WTC11 (cell line): ENCODE measurements around the gene SGMS1. TPM values are rescaled to one million over a fixed set of nuclear protein-coding genes. Genes with fewer than 3 reads are reported as not detected.

Source experiments
- ATAC-seq: fragments of 200-7000 bp; cut with Tn5 transposase; 2 replicates; pipeline ENCODE4 v1.10.0; 2021; ENCODE audit warnings: mild to moderate bottlenecking, moderate library complexity
- CTCF ChIA-PET: fragments of 300-600 bp; sonication (Branson Sonifier 250); formaldehyde crosslinking; loops from one replicate; lab custom pipeline; 2021; ENCODE audit warnings: antibody characterized with exemption; lab: Charles Lee
- POLR2A ChIA-PET: fragments of 350-600 bp; sonication (Branson Sonifier 250); formaldehyde crosslinking; loops from one replicate; lab custom pipeline; 2021; ENCODE audit warnings: antibody characterized with exemption; lab: Charles Lee
- DNase-seq: peaks from one replicate; pipeline ENCODE4 v3.0.0; 2021; ENCODE audit warnings: low spot score
- H3K27ac Mint-ChIP-seq: 2 replicates; pipeline ENCODE4 v1.8.0; 2021; ENCODE audit warnings: mixed read lengths
- H3K27me3 Mint-ChIP-seq: 2 replicates; pipeline ENCODE4 v1.8.0; 2021; ENCODE audit warnings: low read depth, mild to moderate bottlenecking, moderate library complexity, mixed read lengths
- H3K36me3 Mint-ChIP-seq: 2 replicates; pipeline ENCODE4 v1.8.0; 2021; ENCODE audit warnings: mixed read lengths
- H3K4me1 Mint-ChIP-seq: 2 replicates; pipeline ENCODE4 v1.8.0; 2022; ENCODE audit warnings: mixed read lengths
- H3K4me3 Mint-ChIP-seq: 2 replicates; pipeline ENCODE4 v1.8.0; 2021; ENCODE audit warnings: mild to moderate bottlenecking, moderate library complexity, mixed read lengths
- H3K9me3 Mint-ChIP-seq: 2 replicates; pipeline ENCODE4 v1.8.0; 2021; ENCODE audit warnings: mixed read lengths
- CBFB ChIP-seq: sonication (generic); formaldehyde crosslinking; IDR thresholded peaks from 2 replicates; pipeline ENCODE4 v1.8.1; 2022; ENCODE audit warnings: mild to moderate bottlenecking, low read depth, missing genetic modification reagents
- CREM ChIP-seq: sonication (generic); formaldehyde crosslinking; IDR thresholded peaks from 2 replicates; pipeline ENCODE4 v1.8.1; 2022; ENCODE audit warnings: mild to moderate bottlenecking, missing genetic modification reagents, moderate library complexity
- ETV6 ChIP-seq: sonication (generic); formaldehyde crosslinking; IDR thresholded peaks from 2 replicates; pipeline ENCODE4 v1.8.1; 2022; ENCODE audit warnings: mild to moderate bottlenecking, missing genetic modification reagents
- GRHL2 ChIP-seq: fragments of 250-450 bp; sonication (Bioruptor Pico); IDR thresholded peaks from 2 replicates; pipeline ENCODE4 v1.8.0; 2022; ENCODE audit warnings: mild to moderate bottlenecking, moderate library complexity; ENCODE audit not compliant: insufficient replicate concordance, severe bottlenecking
- JUN ChIP-seq: sonication (generic); formaldehyde crosslinking; IDR thresholded peaks from 2 replicates; pipeline ENCODE4 v1.8.0; 2023; ENCODE audit warnings: mild to moderate bottlenecking, missing genetic modification reagents
- MYBL2 ChIP-seq: sonication (generic); formaldehyde crosslinking; IDR thresholded peaks from 2 replicates; pipeline ENCODE4 v1.8.1; 2023; ENCODE audit warnings: mild to moderate bottlenecking, moderate library complexity, missing genetic modification reagents
- NR2C2 ChIP-seq: sonication (generic); formaldehyde crosslinking; IDR thresholded peaks from 2 replicates; pipeline ENCODE4 v1.8.0; 2022; ENCODE audit warnings: mild to moderate bottlenecking, missing genetic modification reagents
- NR3C1 ChIP-seq: sonication (generic); formaldehyde crosslinking; conservative IDR thresholded peaks from 2 replicates; pipeline ENCODE4 v1.8.1; 2023; ENCODE audit warnings: low read depth, mild to moderate bottlenecking, missing genetic modification reagents
- OVOL2 ChIP-seq: fragments of 250-450 bp; sonication (Bioruptor Pico); IDR thresholded peaks from 2 replicates; pipeline ENCODE4 v1.9.0; 2021; ENCODE audit warnings: mild to moderate bottlenecking, borderline replicate concordance
- RELA ChIP-seq: sonication (generic); formaldehyde crosslinking; IDR thresholded peaks from 2 replicates; pipeline ENCODE4 v1.8.1; 2022; ENCODE audit warnings: missing genetic modification reagents, mild to moderate bottlenecking, borderline replicate concordance
- ZNF121 ChIP-seq: sonication (generic); formaldehyde crosslinking; IDR thresholded peaks from 2 replicates; pipeline ENCODE4 v1.8.0; 2023; ENCODE audit warnings: missing genetic modification reagents
- ZNF219 ChIP-seq: sonication (generic); formaldehyde crosslinking; IDR thresholded peaks from 2 replicates; pipeline ENCODE4 v1.8.0; 2023; ENCODE audit warnings: missing genetic modification reagents, mild to moderate bottlenecking, borderline replicate concordance
- ZNF396 ChIP-seq: fragments of 250-450 bp; sonication (Bioruptor Pico); IDR thresholded peaks from 2 replicates; pipeline ENCODE4 v1.8.0; 2021; ENCODE audit warnings: mild to moderate bottlenecking, moderate library complexity, borderline replicate concordance
- ZNF423 ChIP-seq: fragments of 250-450 bp; sonication (Bioruptor Pico); IDR thresholded peaks from 2 replicates; pipeline ENCODE4 v2.1.2; 2022; ENCODE audit warnings: mild to moderate bottlenecking, moderate library complexity
- total RNA-seq: library from RNA; stranded (reverse); gene quantifications from 3 replicates; pipeline ENCODE4 v1.2.3, GENCODE V29; 2021
- TF ChIP-seq, protein P1 (sequence below): sonication (generic); formaldehyde crosslinking; IDR thresholded peaks from 2 replicates; pipeline ENCODE4 v1.8.1; 2022; ENCODE audit warnings: mild to moderate bottlenecking, moderate library complexity, missing genetic modification reagents
- TF ChIP-seq, protein P2 (sequence below): fragments of 250-450 bp; sonication (Bioruptor Pico); IDR thresholded peaks from 2 replicates; pipeline ENCODE4 v1.9.0; 2021; ENCODE audit warnings: mild to moderate bottlenecking, borderline replicate concordance
- TF ChIP-seq, protein P3 (sequence below): fragments of 250-450 bp; sonication (Bioruptor Pico); conservative IDR thresholded peaks from 2 replicates; pipeline ENCODE4 v1.9.0; 2021; ENCODE audit warnings: mild to moderate bottlenecking
- TF ChIP-seq, protein P4 (sequence below): sonication (generic); formaldehyde crosslinking; IDR thresholded peaks from 2 replicates; pipeline ENCODE4 v1.8.1; 2023; ENCODE audit warnings: mild to moderate bottlenecking, missing genetic modification reagents, borderline replicate concordance

The SGMS1 gene
- total RNA-seq, 1 experiment from 2014 or later = 13.2 TPM

DNA sequence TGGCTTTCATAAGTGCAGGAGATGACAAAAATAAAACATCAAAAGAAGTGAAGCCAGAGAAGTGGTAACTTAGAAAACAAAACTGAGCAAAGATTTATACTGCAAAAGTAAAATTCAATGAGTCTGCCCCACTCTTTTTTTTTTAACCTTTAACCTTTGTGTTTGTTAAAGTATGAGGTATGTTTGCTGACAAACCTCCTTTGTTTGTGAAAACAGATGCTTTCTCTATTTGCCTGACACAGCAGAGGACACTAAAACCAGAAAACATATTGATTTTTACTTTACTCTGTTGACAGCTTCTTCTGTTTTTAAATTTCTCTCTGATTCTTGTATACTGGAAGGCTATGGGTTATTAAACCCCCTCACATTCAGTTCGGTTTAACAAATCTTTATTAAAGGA lies 57.6 kb downstream of the SGMS1 start:
- peaks cover 3% of the 10 kb centered on the region; the same call in 1 of the 2 replicates for H3K9me3 Mint-ChIP-seq
- POLR2A ChIA-PET = no interaction called here
- DNase-seq = no peak
- TF ChIP-seq NR3C1 (CRISPR knock-in tag) (no peak), ZNF219 (CRISPR knock-in tag) (no peak), RELA (CRISPR knock-in tag) (no peak), GRHL2 (CRISPR knock-in tag) (no peak), ETV6 (CRISPR knock-in tag) (no peak), CBFB (CRISPR knock-in tag) (no peak), CREM (CRISPR knock-in tag) (no peak), ZNF423 (no peak), MYBL2 (CRISPR knock-in tag) (no peak), JUN (CRISPR knock-in tag) (no peak), ZNF396 (CRISPR knock-in tag) (no peak), ZNF121 (CRISPR knock-in tag) (no peak), OVOL2 (CRISPR knock-in tag) (no peak), NR2C2 (CRISPR knock-in tag) (no peak)
- TF ChIP-seq, protein P1, sequence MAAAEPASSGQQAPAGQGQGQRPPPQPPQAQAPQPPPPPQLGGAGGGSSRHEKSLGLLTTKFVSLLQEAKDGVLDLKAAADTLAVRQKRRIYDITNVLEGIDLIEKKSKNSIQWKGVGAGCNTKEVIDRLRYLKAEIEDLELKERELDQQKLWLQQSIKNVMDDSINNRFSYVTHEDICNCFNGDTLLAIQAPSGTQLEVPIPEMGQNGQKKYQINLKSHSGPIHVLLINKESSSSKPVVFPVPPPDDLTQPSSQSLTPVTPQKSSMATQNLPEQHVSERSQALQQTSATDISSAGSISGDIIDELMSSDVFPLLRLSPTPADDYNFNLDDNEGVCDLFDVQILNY (CRISPR knock-in tag) = no peak
- TF ChIP-seq, protein P2, sequence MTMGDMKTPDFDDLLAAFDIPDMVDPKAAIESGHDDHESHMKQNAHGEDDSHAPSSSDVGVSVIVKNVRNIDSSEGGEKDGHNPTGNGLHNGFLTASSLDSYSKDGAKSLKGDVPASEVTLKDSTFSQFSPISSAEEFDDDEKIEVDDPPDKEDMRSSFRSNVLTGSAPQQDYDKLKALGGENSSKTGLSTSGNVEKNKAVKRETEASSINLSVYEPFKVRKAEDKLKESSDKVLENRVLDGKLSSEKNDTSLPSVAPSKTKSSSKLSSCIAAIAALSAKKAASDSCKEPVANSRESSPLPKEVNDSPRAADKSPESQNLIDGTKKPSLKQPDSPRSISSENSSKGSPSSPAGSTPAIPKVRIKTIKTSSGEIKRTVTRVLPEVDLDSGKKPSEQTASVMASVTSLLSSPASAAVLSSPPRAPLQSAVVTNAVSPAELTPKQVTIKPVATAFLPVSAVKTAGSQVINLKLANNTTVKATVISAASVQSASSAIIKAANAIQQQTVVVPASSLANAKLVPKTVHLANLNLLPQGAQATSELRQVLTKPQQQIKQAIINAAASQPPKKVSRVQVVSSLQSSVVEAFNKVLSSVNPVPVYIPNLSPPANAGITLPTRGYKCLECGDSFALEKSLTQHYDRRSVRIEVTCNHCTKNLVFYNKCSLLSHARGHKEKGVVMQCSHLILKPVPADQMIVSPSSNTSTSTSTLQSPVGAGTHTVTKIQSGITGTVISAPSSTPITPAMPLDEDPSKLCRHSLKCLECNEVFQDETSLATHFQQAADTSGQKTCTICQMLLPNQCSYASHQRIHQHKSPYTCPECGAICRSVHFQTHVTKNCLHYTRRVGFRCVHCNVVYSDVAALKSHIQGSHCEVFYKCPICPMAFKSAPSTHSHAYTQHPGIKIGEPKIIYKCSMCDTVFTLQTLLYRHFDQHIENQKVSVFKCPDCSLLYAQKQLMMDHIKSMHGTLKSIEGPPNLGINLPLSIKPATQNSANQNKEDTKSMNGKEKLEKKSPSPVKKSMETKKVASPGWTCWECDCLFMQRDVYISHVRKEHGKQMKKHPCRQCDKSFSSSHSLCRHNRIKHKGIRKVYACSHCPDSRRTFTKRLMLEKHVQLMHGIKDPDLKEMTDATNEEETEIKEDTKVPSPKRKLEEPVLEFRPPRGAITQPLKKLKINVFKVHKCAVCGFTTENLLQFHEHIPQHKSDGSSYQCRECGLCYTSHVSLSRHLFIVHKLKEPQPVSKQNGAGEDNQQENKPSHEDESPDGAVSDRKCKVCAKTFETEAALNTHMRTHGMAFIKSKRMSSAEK (CRISPR knock-in tag) = no peak
- TF ChIP-seq, protein P3, sequence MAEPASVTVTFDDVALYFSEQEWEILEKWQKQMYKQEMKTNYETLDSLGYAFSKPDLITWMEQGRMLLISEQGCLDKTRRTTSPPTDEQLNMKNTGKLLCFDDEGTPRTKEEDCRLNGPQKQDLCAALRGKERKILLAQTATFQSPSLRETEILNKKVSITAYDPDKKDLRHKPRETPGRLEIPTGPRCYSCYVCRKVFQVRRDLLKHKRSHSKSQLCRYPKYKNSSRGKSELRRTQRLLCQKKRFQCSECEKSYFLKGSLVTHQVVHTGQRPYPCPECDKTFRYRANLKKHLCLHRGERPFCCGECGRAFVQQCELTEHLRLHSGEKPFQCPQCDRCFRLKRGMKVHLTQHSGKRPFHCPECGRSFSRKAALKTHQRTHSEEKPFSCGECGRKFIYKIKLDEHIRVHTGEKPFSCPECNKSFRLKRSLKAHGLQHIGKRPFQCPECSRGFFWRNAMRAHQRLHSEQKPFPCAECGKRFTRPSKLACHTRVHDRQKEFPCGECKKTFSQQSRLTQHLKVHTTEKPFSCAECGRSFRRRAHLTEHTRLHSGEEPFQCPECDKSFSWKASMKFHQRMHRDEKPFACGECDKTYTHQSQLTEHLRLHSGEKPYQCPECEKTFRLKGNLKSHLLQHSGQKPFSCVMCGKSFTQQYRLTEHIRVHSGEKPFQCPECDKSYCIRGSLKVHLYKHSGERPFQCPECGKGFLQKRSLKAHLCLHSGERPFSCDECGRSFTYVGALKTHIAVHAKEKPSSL (CRISPR knock-in tag) = no peak
- TF ChIP-seq, protein P4, sequence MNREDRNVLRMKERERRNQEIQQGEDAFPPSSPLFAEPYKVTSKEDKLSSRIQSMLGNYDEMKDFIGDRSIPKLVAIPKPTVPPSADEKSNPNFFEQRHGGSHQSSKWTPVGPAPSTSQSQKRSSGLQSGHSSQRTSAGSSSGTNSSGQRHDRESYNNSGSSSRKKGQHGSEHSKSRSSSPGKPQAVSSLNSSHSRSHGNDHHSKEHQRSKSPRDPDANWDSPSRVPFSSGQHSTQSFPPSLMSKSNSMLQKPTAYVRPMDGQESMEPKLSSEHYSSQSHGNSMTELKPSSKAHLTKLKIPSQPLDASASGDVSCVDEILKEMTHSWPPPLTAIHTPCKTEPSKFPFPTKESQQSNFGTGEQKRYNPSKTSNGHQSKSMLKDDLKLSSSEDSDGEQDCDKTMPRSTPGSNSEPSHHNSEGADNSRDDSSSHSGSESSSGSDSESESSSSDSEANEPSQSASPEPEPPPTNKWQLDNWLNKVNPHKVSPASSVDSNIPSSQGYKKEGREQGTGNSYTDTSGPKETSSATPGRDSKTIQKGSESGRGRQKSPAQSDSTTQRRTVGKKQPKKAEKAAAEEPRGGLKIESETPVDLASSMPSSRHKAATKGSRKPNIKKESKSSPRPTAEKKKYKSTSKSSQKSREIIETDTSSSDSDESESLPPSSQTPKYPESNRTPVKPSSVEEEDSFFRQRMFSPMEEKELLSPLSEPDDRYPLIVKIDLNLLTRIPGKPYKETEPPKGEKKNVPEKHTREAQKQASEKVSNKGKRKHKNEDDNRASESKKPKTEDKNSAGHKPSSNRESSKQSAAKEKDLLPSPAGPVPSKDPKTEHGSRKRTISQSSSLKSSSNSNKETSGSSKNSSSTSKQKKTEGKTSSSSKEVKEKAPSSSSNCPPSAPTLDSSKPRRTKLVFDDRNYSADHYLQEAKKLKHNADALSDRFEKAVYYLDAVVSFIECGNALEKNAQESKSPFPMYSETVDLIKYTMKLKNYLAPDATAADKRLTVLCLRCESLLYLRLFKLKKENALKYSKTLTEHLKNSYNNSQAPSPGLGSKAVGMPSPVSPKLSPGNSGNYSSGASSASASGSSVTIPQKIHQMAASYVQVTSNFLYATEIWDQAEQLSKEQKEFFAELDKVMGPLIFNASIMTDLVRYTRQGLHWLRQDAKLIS (CRISPR knock-in tag) = no peak
- H3K4me3 Mint-ChIP-seq = no peak overlapping the region
- no peak for ATAC-seq
- H3K36me3 Mint-ChIP-seq = no peaks in the 10 kb centered on the region; the same call in 1 of the 2 replicates
- no peaks in the 10 kb centered on the region for H3K27me3 Mint-ChIP-seq
- H3K27ac Mint-ChIP-seq = peak overlapping the region; percentile 72; the same call in 1 of the 2 replicates
- peaks cover 76% of the 10 kb centered on the region for H3K4me1 Mint-ChIP-seq
- CTCF ChIA-PET = interaction anchor here (1.6 kb wide), 1 partner anchor 11 kb away, joined by 4 read pairs; no protein-coding TSS in a partner anchor
